Measurements from ENCODE around the gene PLA2G4E.

PLA2G4E gene

DNA sequence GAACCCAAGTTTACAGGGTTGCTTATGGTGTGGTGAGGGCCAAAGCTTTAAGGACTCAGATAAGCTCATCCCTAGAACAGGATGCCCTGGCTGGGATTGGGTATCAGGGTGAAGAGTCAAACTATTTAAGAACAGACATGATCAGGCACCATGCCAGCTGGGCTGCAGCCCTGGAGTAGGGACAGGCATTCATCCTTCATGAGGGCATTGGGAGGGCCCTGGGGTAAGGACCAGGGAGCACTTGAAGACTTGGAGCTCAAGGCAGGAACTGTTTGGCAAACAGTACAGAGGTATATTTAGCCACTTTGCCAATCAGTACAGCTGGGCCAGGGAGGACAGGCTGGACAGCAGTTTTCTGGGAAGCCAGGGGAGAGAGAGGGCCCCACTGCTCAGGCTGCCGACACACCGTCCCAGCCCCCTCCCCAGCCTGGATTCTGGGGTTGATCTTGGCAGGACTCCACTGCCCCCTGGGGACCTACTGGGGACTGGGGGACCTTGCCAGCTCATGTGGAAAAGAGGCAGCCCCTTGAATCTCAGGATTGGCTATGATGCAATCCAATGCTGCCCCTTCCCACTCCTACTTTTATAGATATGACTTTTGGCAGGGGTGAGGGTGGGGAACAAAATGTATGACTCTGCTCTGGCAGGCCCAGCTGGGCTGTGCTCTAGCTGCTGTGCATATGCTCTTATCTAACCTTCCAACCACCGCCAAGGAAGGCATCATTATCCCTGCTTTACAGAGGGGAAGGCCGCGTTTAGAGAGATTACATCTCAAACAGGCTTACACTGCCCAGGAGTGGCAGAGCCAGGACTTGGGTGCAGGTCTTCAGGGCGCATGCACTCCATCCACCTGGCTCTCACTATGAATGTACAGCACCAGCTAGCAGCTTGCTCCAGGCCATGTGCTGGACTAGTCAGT lies 2.3 kb downstream of the PLA2G4E start:
- no peak overlapping the region for H3K4me3 ChIP-seq (ENCODE audit: low read depth, low read length)
- DNase-seq = peak; percentile 64
- peak; percentile 18; the same call in 1 of the 2 replicates for TF ChIP-seq CTCF (IDR thresholded peaks at IDR 0.05; ENCODE audit: low read depth, low read length)
- no peaks in the 10 kb centered on the region for H3K9me3 ChIP-seq
- H3K36me3 ChIP-seq = no peaks in the 10 kb centered on the region
- no peaks in the 10 kb centered on the region for H3K27me3 ChIP-seq
- peaks cover 19% of the 10 kb centered on the region for H3K4me1 ChIP-seq

- no peak for TF ChIP-seq CTCF (IDR thresholded peaks at IDR 0.05; ENCODE audit: low read depth, low read length)
- no peaks in the 10 kb centered on the region for H3K27me3 ChIP-seq
- DNase-seq = no peak
- peaks cover 19% of the 10 kb centered on the region for H3K4me1 ChIP-seq
- H3K36me3 ChIP-seq = no peaks in the 10 kb centered on the region
- H3K9me3 ChIP-seq = no peaks in the 10 kb centered on the region
- no peak overlapping the region for H3K4me3 ChIP-seq (ENCODE audit: low read depth, low read length)
Observed at GRCh38 chr15:42016971-42017370, 3.9 kb downstream of the PLA2G4E start.

DNA sequence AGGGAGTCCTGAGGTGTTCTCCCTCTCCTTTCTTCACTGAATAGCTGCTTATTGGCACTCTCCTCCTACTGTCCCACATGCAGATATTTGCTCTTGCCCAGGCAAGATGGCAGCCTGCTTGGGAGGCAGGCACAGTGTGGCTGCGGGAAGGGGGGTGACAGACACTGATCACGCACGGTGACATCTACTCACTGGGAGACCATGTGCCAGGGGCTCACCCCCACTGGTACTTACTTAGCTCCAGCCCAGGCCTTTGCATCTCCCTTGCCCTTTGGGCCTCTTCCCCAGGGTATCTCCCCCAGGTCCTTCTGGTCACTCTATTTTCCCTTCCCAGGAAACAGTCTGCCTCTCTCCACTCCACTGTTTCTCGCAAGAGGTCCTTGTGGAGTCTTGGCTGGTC lies 6.4 kb downstream of the PLA2G4E start:
- no peaks in the 10 kb centered on the region for H3K27me3 ChIP-seq
- peaks cover 17% of the 10 kb centered on the region for H3K4me1 ChIP-seq
- H3K9me3 ChIP-seq = no peaks in the 10 kb centered on the region
- H3K4me3 ChIP-seq (ENCODE audit: low read depth, low read length) = no peak overlapping the region
- DNase-seq = no peak
- no peaks in the 10 kb centered on the region for H3K36me3 ChIP-seq
- no peak for TF ChIP-seq CTCF (IDR thresholded peaks at IDR 0.05; ENCODE audit: low read depth, low read length)

DNA sequence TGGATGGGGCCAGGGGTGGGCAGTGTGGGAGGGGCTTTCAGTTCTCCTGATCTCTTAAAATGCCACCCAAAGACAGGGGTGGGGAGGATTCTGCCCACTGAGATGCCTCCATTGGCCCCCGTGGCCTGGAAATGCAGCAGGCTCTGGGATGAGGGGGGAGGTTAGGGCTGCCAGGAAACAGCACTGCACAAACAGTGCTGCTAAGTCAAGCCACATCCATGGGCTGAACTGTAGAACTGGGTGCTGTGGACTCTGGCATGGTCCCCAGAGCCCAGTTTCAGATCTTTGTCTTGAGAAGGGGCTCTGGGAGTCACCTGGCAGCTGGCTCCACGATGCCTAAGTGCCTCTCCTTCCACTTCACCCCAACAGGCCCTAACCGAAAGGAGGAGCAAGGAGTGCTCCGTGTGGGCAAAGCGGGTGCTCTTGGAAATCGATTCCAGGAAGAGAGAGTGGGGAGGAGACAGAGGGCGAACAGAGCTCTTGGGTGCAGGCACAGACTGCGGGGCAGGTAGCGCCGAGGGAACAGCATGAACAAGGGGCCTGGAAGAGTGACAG lies 7.8 kb downstream of the PLA2G4E start:
- TF ChIP-seq CTCF (IDR thresholded peaks at IDR 0.05; ENCODE audit: low read depth, low read length) = no peak
- no peak overlapping the region for H3K4me3 ChIP-seq (ENCODE audit: low read depth, low read length)
- DNase-seq = no peak
- H3K36me3 ChIP-seq = no peaks in the 10 kb centered on the region
- H3K27me3 ChIP-seq = no peaks in the 10 kb centered on the region
- H3K9me3 ChIP-seq = no peaks in the 10 kb centered on the region
- peaks cover 3% of the 10 kb centered on the region; the same call in 1 of the 2 replicates for H3K4me1 ChIP-seq

DNA sequence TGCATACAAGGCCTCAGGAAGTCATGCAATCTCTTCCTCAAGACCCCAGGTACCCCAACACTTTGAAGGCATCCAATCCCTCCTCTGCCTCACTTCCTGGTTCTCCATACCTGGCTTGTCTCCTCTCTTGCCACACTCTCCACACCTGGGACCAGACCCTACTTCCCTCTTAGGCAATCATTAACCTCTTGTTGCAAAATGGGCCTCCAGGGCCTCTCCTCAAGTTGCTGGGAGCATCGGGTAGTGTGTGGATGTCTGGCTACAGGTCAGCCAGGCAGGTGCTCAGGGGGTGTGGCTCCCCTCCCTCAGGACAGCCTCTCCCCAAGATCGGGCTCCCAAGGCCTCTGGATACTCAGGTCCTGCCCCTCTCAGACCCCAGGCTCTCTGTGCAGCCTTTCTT lies 8.6 kb downstream of the PLA2G4E start:
- no peaks in the 10 kb centered on the region for H3K27me3 ChIP-seq
- TF ChIP-seq CTCF (IDR thresholded peaks at IDR 0.05; ENCODE audit: low read depth, low read length) = no peak
- no peaks in the 10 kb centered on the region for H3K4me1 ChIP-seq
- no peak overlapping the region for H3K4me3 ChIP-seq (ENCODE audit: low read depth, low read length)
- no peak for DNase-seq
- H3K9me3 ChIP-seq = no peaks in the 10 kb centered on the region
- no peaks in the 10 kb centered on the region for H3K36me3 ChIP-seq

DNA sequence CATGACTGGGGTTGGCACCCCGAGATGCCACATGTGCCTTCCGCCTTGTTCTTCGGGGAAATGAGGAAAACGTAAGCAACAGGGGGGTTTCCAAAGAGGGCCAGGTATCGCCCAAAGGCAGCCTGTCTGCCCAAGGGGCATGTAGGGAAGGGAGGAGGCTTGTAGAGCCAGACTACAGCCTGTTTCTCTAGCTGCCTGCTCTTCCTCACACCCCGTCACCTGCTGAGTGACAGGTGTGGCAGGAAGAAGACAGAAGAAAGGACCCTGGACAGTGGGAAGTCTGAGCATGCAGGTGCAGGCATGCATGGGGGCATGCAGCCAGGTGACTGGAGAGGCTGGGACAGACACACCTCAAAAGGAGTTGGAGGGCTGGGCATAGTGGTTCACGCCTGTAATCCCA lies 9.8 kb downstream of the PLA2G4E start:
- Histone ChIP-seq H3K9me3 (no peaks in the 10 kb centered on the region), H3K4me1 (no peaks in the 10 kb centered on the region), H3K36me3 (no peaks in the 10 kb centered on the region), H3K4me3 (ENCODE audit: low read depth, low read length) (no peak overlapping the region), H3K27me3 (no peaks in the 10 kb centered on the region)
- no peak for DNase-seq
- TF ChIP-seq CTCF (IDR thresholded peaks at IDR 0.05; ENCODE audit: low read depth, low read length) = no peak
